NCI-H1417 (cell line): Measurements from ENCODE around the gene KRT12.
"Not testable (repeated sequence)": the region's sequence is repeated elsewhere in the genome, so short reads cannot be mapped to it uniquely, and the experiment has no call there.

Source experiments
- DNase-seq, 3 experiments: peaks; one replicate each; lab custom pipeline; 2025; lab: John Stamatoyannopoulos, UW

The KRT12 gene

GRCh38 chr17:40883626-40884334 is 16.8 kb upstream of the KRT12 start:
- DNase-seq: no peak

DNA sequence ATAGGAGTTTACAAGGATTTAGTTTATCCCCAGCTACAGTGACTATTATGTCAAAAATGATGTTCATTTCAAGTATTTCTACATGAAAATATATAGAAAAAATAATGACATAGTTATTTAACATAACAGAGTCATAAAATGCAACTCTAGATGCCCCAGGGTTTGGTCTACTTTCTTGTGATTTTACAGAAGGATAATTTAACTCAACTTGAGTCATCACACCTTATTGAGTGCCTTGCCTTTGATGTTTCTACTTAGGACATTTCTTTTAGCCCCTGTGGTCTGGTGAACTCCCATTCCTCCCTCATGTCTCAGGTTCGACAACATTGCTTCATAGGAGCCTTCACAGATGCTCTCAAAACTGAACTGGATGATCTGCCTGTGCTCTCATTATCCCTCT is 16.0 kb upstream of the KRT12 start:
- no peak for DNase-seq

DNA sequence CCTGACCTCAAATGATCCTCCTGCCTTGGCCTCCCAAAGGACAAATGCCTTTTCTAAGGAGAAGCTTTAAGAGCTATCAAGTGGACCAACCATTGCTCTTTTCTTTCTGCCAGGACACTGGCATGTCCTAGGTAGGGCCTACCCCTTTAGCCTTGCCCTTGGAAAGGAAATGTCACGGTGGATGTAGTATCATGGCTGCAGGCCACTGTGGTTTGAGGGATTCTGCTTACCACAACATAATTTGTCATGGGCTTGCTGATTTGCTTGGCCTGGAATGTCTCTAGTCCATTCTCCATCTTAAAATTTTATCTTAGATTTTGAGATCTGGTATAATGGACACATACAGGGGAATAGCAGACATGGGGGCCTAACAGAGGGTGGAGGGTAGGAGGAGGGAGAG is 12.0 kb upstream of the KRT12 start:
- no peak for DNase-seq

- DNase-seq: no peak
Measured at GRCh38 chr17:40878044-40878443, 11.0 kb upstream of the KRT12 start.

DNA sequence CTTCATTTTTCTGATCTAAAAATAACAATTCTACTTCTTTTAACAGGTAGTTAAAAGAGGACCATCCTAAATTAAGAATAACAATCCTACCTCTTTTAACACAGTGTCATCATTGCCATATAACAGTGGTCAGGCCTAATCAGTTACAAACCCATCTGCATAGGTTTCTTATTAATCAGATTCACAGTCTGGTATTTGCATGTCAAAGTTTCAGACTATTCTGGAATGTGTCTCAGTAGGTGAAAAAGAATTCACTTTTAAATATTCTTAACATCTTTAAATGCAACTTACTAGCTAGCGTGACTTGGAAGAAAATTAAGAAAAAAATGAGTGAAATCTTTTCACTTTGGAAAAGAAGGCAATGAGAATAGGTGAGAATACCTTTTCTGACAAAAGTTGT is 6.8 kb upstream of the KRT12 start:
- DNase-seq: no peak

GRCh38 chr17:40873255-40873654 is 6.2 kb upstream of the KRT12 start:
- no peak for DNase-seq

- DNase-seq: no peak
Measured at GRCh38 chr17:40872416-40872815, 5.4 kb upstream of the KRT12 start.

DNA sequence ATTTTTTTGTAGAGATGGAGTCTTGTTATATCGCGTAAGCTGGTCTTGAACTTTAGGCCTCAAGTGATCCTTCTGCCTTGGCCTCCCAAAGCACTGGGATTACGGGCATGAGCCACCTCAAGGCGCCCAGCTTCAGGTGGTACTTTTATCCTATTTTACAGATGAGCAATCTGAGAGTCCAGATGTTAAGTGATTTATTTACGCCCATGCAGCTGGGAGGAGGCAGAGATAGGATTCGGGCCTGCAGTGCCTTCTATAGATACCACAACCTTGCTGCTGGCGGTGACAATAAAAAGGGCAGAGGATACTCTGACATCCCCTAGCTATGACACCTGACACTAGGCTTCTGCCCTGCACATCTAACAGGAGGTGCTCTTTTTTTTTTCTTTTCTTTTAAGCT is 4.3 kb upstream of the KRT12 start:
- no peak for DNase-seq

- no peak for DNase-seq
Measured at GRCh38 chr17:40870136-40870535, 3.1 kb upstream of the KRT12 start.

DNA sequence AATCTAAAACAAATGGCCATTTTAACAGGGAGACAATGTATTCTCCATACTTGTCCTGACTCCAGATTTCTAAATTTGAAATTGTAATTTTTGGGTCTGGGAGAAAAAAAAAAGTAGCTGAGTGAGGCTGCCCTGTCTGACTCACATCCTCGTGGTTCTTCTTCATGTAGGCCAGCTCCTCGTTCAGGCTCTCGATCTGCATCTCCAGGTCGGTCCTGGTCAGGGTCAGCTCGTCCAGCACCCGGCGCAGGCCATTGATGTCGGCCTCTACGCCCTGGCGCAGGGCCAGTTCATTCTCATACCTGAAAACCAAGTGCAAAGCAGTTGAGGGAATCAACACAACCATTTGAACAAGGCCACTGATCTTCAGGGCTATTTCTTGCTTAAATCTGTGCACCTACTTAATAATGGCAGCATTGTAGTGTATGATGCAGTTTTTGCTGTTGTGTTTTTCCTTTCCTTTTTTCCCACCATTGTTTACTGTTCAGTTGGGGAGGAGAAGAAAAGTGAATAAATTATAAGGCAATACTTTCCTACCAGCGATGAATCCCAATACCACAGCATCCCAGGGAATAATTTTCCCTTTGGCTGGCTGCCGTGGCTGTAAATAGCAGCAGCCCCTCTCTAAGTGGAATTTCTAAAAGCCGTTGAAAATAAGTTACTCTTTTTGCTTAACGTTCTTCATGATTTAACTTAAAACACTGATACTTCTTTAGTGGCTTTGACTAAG is 2.2 kb downstream of the KRT12 start:
- no peak for DNase-seq

DNA sequence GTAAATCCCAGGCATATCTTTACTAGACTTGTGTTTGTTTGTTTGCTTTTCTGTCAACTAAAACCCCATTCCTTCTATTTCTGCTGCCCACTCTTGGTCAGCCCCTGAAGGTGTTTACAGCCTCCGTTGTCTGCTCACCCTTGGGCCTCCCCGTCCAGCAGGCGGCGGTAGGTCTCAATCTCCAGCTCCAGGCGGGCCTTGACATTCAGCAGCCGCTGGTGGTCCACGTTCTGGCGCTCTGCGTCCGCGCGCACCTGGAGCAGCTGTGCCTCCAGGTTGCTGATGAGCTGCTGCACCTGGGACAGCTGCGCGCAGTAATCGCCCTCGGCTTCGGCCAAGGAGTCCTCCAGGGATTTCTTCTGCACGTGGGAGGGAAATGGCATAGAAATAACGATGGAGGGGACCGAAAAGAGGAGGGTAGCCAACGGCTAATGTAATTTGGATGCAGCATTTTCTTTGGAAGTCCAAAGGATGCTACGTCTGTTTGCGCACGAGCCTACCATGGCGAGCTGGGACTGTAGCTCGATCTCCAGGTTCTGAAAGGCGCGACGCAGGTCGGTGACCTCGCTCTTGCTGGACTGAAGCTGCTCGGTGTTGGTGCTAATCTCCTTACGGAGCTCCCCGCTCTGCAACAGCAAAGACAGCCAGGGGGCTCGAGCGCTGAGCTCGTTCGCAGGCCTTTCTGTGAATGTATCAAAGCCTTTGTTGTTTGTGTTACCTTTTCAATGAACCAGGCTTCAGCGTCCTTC is 3.9 kb downstream of the KRT12 start:
- DNase-seq: no peak

GRCh38 chr17:40859536-40859935 is 7.5 kb downstream of the KRT12 start:
- DNase-seq: no peak

- DNase-seq: not testable (repeated sequence)
Measured at GRCh38 chr17:40858667-40859066, 8.4 kb downstream of the KRT12 start.

DNA sequence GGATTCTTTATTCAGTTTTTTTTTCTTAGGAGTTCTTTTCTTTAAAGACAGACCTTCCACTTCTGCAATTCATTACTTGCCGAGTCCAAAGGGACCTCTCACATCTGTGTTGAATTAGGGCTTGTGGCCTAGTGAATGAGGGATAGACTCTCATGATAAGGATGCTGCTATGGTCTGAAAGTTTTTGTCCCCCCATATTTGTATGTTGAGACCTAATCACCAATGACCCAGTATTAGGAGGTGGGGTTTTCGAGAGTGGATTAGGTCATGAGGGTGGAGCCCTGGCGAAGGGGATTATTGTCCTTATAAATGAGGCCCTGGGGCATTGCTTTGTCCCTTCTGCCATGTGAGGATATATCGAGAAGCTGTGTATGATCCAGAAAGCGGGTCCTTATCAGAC is 9.5 kb downstream of the KRT12 start:
- peak in 1 of 3 experiments; percentile 53 for DNase-seq

- DNase-seq: peak in 1 of 3 experiments; percentile 5
Measured at GRCh38 chr17:40854175-40854814, 12.7 kb downstream of the KRT12 start.

DNA sequence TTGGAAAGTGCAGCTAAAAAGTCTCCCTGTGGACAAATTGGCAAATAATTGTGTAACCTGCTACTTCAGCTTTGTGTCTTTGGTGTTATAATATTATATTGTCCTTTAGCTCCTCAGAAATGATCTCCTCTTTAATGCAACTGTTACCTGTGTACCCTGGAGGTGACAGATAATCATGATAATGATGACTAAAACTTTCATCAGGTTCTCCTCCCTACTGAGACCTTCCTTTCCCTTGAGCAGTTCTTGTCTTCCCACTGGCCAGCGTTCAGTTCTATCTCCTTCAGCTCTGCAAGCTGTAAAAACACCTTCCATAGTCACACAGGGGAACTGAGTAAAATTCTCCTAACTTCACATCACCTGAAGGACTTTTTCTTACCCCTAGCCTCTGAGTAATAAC is 14.7 kb downstream of the KRT12 start:
- no peak for DNase-seq

DNA sequence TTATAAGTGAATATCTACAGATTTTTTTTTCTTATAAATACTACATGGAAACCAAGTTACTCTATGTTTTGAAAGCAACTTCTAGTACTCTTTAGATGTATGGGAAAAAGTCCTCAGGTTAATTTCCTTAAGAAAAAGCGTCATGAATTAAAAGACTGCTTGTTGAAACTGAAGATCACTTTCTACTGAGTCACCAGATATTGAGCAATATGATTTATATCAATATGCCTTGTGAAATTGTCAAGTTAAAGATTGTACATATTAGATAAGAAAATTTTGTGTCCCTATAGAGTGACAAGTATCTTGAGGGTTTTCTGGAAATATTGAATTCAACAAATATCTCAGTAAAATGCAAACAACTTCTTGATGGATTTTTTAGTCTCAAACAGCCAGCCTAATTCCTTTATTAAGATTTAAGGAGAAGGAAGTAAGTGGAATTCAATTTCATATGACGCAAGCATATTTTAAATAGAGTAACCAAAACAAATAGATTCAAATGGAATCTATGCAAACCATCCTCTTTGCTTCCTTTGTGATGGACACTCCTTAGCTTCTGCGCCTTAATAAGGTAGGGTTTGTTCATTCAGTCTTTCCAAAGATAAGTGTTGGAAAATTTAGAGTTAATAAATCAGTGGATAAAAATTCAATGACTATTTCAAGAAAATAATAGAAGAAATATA is 16.6 kb downstream of the KRT12 start:
- no peak for DNase-seq

- no peak for DNase-seq
Measured at GRCh38 chr17:40849723-40850122, 17.3 kb downstream of the KRT12 start.

DNA sequence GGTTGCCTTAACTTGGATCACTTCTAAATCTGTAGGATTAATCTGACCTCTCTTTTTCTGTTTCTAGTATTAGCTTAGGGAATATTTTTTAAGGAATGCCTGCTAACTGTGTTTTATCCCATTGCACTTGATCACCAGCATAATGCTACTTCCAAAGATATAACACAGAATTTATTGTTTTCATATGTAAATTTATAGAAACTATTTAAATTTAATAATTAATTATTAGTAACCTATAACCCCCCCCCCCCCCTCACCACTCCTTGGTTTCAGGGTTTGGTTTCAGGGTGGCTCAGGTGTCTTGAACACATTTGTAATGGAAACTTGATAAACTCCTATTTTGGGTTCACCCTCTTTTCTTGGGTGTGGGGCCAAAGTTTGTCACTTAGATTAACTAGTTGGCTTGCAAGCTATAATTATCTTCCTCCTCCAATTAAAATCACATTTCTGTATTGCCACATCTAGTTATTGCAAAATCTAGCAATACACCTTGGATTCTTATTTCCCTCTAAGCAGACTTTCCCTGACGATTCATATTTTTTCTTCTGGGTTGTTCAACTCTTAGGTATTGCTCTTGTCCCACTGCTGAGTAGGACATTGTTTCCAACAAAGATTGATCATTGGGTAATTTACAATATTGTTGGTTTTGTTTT is 18.3 kb downstream of the KRT12 start:
- DNase-seq: no peak

DNA sequence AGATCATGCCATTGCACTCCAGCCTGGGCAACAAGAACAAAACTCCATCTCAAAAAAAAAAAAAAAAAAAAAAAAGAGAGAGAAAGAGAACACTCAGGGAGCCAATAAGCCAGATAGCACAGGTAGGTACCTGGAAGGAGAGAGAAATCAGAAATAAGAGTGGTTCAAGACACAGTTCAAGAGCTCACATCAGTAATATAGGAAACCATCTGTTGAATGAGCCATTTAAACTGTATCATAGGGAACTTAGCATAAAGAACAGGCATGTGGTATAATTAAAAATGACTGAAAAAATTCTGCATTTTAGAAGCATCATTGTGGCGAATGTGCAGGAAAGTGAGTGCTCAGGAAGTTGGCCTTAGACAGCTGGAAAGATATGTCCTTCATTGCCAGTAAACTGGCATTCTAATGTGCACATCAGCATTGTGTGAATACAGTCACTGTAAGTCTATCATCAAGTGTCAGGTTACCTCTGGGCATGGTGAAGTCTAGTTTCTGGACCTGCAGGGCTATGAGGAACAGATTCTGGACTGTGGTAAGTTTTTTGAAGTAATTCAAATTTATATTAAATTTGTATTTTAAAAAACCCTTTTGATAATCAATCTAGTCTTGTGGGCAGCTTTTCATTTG is 20.4 kb downstream of the KRT12 start:
- DNase-seq: no peak

GRCh38 chr17:40844671-40845107 is 22.3 kb downstream of the KRT12 start:
- no peak for DNase-seq
